Activated CD8-positive, alpha-beta memory T cell treated with anti-CD3 and anti-CD28 coated beads for 36 hours (primary cell): ENCODE results near the gene TGIF2LY. TPM values are rescaled to one million over a fixed set of nuclear protein-coding genes. Genes with fewer than 3 reads are reported as not detected.
"Not testable (repeated sequence)": the region's sequence is repeated elsewhere in the genome, so short reads cannot be mapped to it uniquely, and the experiment has no call there.

Experiments
- CTCF ChIA-PET: fragments of 350-600 bp; sonication (Branson Sonifier 250); formaldehyde crosslinking; loops from one replicate; lab custom pipeline; 2021; ENCODE audit warnings: antibody characterized with exemption; lab: Charles Lee
- POLR2A ChIA-PET: fragments of 350-600 bp; sonication (Branson Sonifier 250); formaldehyde crosslinking; loops from one replicate; lab custom pipeline; 2021; ENCODE audit warnings: antibody characterized with exemption; lab: Charles Lee
- total RNA-seq, 2 experiments: library from RNA; stranded (reverse); gene quantifications; one replicate each; pipeline ENCODE4 v1.2.3, GENCODE V29; 2021

TGIF2LY gene
- not detected for total RNA-seq

DNA sequence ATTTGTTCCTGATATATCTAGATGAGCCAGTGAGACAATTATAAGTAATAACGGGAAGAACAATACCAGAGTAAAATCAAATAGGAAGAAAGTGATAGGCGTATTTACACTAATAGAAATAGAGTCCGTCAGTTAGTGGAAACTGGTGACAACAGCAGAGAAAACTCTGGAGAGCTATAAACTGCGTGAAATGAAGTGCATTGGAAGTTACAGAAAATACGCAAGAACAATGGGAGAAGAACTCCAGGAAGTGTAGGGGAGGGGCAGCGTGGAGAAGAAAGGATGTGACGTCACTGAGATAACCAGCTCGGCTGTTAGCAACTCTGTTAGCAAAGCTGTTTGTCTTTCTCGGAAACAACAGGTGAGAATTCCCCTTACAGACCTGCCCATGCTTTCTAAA is at the start of gene TGIF2LY:
TSS of gene TGIF2LY (plus strand) at position 301 of the 400 bp plus-strand sequence. CDS start 178 bp downstream, outside the sequence.
- POLR2A ChIA-PET, CTCF ChIA-PET: not testable (repeated sequence)
